ENCODE measurements around the gene ATF6.

ATF6 gene

DNA sequence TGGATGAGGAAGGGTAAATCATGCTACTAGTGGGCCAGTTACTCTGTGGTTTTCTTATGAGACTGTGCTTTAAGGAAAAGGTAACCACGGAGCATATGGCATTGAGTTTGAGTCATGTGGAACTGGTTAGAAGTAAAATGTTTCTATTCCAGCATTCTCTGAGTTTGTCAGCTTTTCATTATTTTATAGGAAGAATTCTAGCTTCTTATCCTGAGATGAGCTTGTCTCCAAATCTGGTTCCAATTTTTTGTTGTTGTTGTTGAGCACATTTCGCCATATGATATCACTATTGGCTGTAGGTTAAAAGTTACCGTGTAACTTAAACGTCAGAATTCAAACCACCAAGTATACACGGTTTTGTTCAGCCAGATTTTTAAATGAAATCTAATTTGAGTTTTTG, 69.9 kb downstream of the ATF6 start:
- H3K4me3 ChIP-seq (ENCODE audit: insufficient read length, low read depth): no peak overlapping the region
- DNase-seq (ENCODE audit: low read depth, low spot score): no peak
- peaks cover 10% of the 10 kb centered on the region for H3K9me3 ChIP-seq (ENCODE audit: insufficient read depth, low read length)
- H3K27me3 ChIP-seq (ENCODE audit: insufficient read depth, insufficient read length): no peaks in the 10 kb centered on the region
- no peaks in the 10 kb centered on the region for H3K4me1 ChIP-seq (ENCODE audit: insufficient read depth, insufficient read length)
- H3K36me3 ChIP-seq (ENCODE audit: insufficient read depth, insufficient read length, low read length): no peaks in the 10 kb centered on the region
- no peak overlapping the region for H3K9ac ChIP-seq (ENCODE audit: insufficient read length, low read depth)
- TF ChIP-seq SUZ12 (IDR thresholded peaks at IDR 0.05; ENCODE audit: extremely low read depth, insufficient read depth, insufficient read length) (no peak), YY1 (IDR thresholded peaks at IDR 0.05; ENCODE audit: insufficient read depth, insufficient read length) (no peak), ZNF274 (IDR thresholded peaks at IDR 0.05; ENCODE audit: low read depth, low read length) (no peak)

DNA sequence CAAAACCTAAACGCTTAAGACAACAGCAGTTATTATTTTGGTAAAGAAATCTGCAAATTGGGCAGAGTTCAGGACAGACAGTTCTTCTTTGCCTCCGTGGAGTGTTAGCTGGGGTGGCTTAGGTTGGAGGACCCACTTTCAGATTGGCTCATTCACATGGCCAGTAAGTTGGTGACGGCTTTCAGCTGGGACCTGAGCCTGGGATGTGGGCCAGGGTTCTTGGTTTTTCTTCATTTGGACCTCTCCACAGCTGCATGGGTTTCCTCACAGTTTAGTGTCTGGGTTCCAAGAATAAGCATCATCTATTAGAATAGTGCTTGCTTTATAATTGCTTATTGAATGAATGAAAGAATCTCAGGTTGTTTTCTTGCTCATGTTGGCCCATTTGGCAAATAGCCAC, 72.2 kb downstream of the ATF6 start:
- no peaks in the 10 kb centered on the region for H3K9me3 ChIP-seq (ENCODE audit: insufficient read depth, low read length)
- no peak overlapping the region for H3K9ac ChIP-seq (ENCODE audit: insufficient read length, low read depth)
- H3K4me3 ChIP-seq (ENCODE audit: insufficient read length, low read depth): no peak overlapping the region
- no peaks in the 10 kb centered on the region for H3K4me1 ChIP-seq (ENCODE audit: insufficient read depth, insufficient read length)
- no peak for DNase-seq (ENCODE audit: low read depth, low spot score)
- H3K27me3 ChIP-seq (ENCODE audit: insufficient read depth, insufficient read length): no peaks in the 10 kb centered on the region
- no peaks in the 10 kb centered on the region for H3K36me3 ChIP-seq (ENCODE audit: insufficient read depth, insufficient read length, low read length)
- no peak for TF ChIP-seq ZNF274 (IDR thresholded peaks at IDR 0.05; ENCODE audit: low read depth, low read length)
- no peak for TF ChIP-seq YY1 (IDR thresholded peaks at IDR 0.05; ENCODE audit: insufficient read depth, insufficient read length)
- TF ChIP-seq SUZ12 (IDR thresholded peaks at IDR 0.05; ENCODE audit: extremely low read depth, insufficient read depth, insufficient read length): no peak

DNA sequence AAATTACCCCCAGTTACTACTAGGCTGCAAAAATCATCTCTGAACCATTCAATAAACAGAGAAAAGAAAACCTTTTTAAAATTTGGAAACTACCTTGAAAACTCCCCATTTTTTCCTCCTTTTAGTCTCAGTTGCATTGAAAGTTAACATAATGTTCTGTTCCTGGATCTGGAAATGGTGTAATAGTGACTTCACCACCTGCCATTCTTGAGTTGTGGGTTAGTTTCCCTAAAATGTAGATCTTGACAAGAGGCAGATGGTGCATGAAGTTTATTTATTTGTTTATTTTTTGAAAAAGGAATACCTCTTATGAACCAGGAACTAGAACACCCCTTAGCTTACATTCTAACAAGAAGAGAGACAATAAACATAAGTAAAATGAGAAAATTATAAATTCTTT, 72.8 kb downstream of the ATF6 start:
- Histone ChIP-seq H3K9ac (ENCODE audit: insufficient read length, low read depth) (no peak overlapping the region), H3K9me3 (ENCODE audit: insufficient read depth, low read length) (no peaks in the 10 kb centered on the region), H3K36me3 (ENCODE audit: insufficient read depth, insufficient read length, low read length) (no peaks in the 10 kb centered on the region), H3K4me3 (ENCODE audit: insufficient read length, low read depth) (no peak overlapping the region), H3K4me1 (ENCODE audit: insufficient read depth, insufficient read length) (no peaks in the 10 kb centered on the region), H3K27me3 (ENCODE audit: insufficient read depth, insufficient read length) (no peaks in the 10 kb centered on the region)
- no peak for DNase-seq (ENCODE audit: low read depth, low spot score)
- no peak for TF ChIP-seq ZNF274 (IDR thresholded peaks at IDR 0.05; ENCODE audit: low read depth, low read length)
- TF ChIP-seq SUZ12 (IDR thresholded peaks at IDR 0.05; ENCODE audit: extremely low read depth, insufficient read depth, insufficient read length): no peak
- no peak for TF ChIP-seq YY1 (IDR thresholded peaks at IDR 0.05; ENCODE audit: insufficient read depth, insufficient read length)

DNA sequence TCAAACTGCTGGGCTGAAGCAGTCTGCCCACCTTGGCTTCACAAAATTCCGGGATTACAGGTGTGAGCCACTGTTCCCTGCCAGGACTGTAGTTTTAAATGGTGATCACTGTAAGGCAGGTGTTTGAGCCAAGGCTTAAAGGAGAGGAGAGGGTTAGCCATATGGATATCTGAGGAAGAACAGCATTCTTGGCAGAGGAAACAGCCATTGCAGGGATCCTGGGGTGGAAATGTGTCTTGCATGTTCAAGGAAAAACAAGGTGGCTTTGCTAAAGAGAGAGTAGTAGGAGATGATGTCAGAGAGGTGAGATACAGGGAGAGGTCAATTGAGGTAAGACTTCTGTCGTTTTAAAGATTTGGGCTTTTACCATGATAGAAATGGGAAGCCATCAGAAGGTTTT, 73.5 kb downstream of the ATF6 start:
- TF ChIP-seq ZNF274 (IDR thresholded peaks at IDR 0.05; ENCODE audit: low read depth, low read length) (no peak), SUZ12 (IDR thresholded peaks at IDR 0.05; ENCODE audit: extremely low read depth, insufficient read depth, insufficient read length) (no peak), YY1 (IDR thresholded peaks at IDR 0.05; ENCODE audit: insufficient read depth, insufficient read length) (no peak)
- H3K4me3 ChIP-seq (ENCODE audit: insufficient read length, low read depth): no peak overlapping the region
- no peaks in the 10 kb centered on the region for H3K36me3 ChIP-seq (ENCODE audit: insufficient read depth, insufficient read length, low read length)

DNA sequence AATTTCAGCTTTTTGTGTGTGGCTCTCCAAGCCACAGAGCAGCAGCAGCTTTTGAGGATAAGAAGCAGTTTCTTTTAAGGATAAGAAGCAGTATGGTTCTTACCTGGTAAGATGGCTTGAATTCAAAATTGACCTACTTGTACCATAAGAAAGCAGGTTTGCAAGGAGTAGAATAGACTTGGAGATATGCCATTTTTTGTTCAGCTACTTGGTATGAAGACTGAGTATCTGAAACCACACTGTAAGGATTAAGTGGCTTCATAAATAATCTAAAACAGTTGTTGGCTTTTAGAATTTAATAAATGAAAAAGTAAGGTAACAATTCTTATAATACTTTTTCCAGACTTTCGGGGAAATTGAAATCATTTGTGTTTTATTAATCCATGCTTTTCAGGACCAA, 74.2 kb downstream of the ATF6 start:
- H3K36me3 ChIP-seq (ENCODE audit: insufficient read depth, insufficient read length, low read length): no peaks in the 10 kb centered on the region
- DNase-seq (ENCODE audit: low read depth, low spot score): no peak
- H3K4me3 ChIP-seq (ENCODE audit: insufficient read length, low read depth): no peak overlapping the region
- no peaks in the 10 kb centered on the region for H3K27me3 ChIP-seq (ENCODE audit: insufficient read depth, insufficient read length)
- no peak overlapping the region for H3K9ac ChIP-seq (ENCODE audit: insufficient read length, low read depth)
- no peaks in the 10 kb centered on the region for H3K9me3 ChIP-seq (ENCODE audit: insufficient read depth, low read length)
- no peak for TF ChIP-seq ZNF274 (IDR thresholded peaks at IDR 0.05; ENCODE audit: low read depth, low read length)
- no peak for TF ChIP-seq YY1 (IDR thresholded peaks at IDR 0.05; ENCODE audit: insufficient read depth, insufficient read length)
- TF ChIP-seq SUZ12 (IDR thresholded peaks at IDR 0.05; ENCODE audit: extremely low read depth, insufficient read depth, insufficient read length): no peak
- H3K4me1 ChIP-seq (ENCODE audit: insufficient read depth, insufficient read length): no peaks in the 10 kb centered on the region

More for the DNA sequence above, 73.5 kb downstream of the ATF6 start:
- H3K9ac ChIP-seq (ENCODE audit: insufficient read length, low read depth): no peak overlapping the region
- H3K4me1 ChIP-seq (ENCODE audit: insufficient read depth, insufficient read length): no peaks in the 10 kb centered on the region
- no peaks in the 10 kb centered on the region for H3K9me3 ChIP-seq (ENCODE audit: insufficient read depth, low read length)
- no peaks in the 10 kb centered on the region for H3K27me3 ChIP-seq (ENCODE audit: insufficient read depth, insufficient read length)
- DNase-seq (ENCODE audit: low read depth, low spot score): no peak

DNA sequence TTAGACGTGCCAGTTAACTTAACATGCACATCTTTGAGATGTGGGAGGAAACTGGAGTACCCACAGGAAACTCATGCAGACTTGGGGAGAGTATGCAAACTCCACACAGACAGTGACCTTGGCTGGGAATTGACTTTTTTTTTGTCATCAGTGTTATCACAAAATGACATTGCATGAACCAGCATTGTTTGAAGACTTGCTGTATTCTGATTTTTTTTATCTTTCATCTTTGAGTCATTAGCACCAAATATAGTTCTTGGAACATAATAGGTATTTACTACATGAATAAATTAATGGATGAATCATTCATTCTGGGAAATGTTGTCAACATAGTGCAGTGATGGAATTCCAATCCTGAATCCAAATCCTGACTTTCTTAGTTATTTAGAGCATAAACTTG, 77.0 kb downstream of the ATF6 start:
- Histone ChIP-seq H3K9ac (ENCODE audit: insufficient read length, low read depth) (no peak overlapping the region), H3K36me3 (ENCODE audit: insufficient read depth, insufficient read length, low read length) (peaks cover 3% of the 10 kb centered on the region), H3K4me3 (ENCODE audit: insufficient read length, low read depth) (no peak overlapping the region), H3K4me1 (ENCODE audit: insufficient read depth, insufficient read length) (no peaks in the 10 kb centered on the region), H3K9me3 (ENCODE audit: insufficient read depth, low read length) (no peaks in the 10 kb centered on the region), H3K27me3 (ENCODE audit: insufficient read depth, insufficient read length) (no peaks in the 10 kb centered on the region)
- DNase-seq (ENCODE audit: low read depth, low spot score): no peak
- TF ChIP-seq YY1 (IDR thresholded peaks at IDR 0.05; ENCODE audit: insufficient read depth, insufficient read length): no peak
- no peak for TF ChIP-seq SUZ12 (IDR thresholded peaks at IDR 0.05; ENCODE audit: extremely low read depth, insufficient read depth, insufficient read length)
- no peak for TF ChIP-seq ZNF274 (IDR thresholded peaks at IDR 0.05; ENCODE audit: low read depth, low read length)

DNA sequence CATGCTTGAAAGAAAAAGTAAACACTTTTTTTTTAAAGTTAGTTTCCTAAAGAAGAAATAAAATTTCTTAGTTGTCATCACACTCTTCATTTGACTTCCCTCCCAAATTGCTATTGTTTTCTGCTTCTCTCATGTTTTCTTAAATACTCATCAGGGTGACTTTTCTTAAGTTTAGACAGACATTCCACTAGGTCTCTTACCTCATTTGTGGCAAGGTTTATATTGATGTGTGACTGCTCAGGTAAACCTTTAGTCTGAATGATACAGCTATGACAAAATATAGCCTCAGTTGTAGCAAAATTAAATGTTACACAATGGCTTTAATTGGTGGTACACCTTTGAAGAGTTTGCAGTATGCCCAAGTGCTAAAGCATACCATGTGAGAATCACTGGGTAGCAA, 78.6 kb downstream of the ATF6 start:
- H3K27me3 ChIP-seq (ENCODE audit: insufficient read depth, insufficient read length): no peaks in the 10 kb centered on the region
- H3K4me1 ChIP-seq (ENCODE audit: insufficient read depth, insufficient read length): no peaks in the 10 kb centered on the region
- no peak for TF ChIP-seq SUZ12 (IDR thresholded peaks at IDR 0.05; ENCODE audit: extremely low read depth, insufficient read depth, insufficient read length)
- no peak for TF ChIP-seq ZNF274 (IDR thresholded peaks at IDR 0.05; ENCODE audit: low read depth, low read length)
- no peak for TF ChIP-seq YY1 (IDR thresholded peaks at IDR 0.05; ENCODE audit: insufficient read depth, insufficient read length)
- H3K9ac ChIP-seq (ENCODE audit: insufficient read length, low read depth): no peak overlapping the region
- H3K4me3 ChIP-seq (ENCODE audit: insufficient read length, low read depth): no peak overlapping the region
- H3K36me3 ChIP-seq (ENCODE audit: insufficient read depth, insufficient read length, low read length): peaks cover 3% of the 10 kb centered on the region
- no peak for DNase-seq (ENCODE audit: low read depth, low spot score)
- no peaks in the 10 kb centered on the region for H3K9me3 ChIP-seq (ENCODE audit: insufficient read depth, low read length)

DNA sequence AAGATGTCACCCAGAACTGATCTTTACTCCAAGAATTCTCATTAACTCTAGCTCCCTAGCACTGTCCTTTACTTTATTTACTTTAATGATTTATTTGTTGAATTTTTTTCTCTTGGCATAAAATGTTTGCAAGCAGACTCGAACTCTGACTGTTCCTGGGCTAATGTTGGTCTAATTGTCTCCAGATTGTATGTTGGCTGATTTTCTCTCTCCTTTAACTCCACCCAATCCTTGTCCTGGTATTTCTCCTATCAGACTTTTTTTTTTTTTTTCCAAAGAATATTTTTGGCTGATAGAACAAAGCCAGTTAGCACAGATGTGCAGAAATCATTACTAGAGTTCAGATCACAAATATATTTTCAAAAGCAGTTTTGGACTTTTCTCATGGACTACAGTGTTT, 82.6 kb downstream of the ATF6 start:
- no peak for DNase-seq (ENCODE audit: low read depth, low spot score)
- TF ChIP-seq YY1 (IDR thresholded peaks at IDR 0.05; ENCODE audit: insufficient read depth, insufficient read length) (no peak), ZNF274 (IDR thresholded peaks at IDR 0.05; ENCODE audit: low read depth, low read length) (no peak), SUZ12 (IDR thresholded peaks at IDR 0.05; ENCODE audit: extremely low read depth, insufficient read depth, insufficient read length) (no peak)
- Histone ChIP-seq H3K4me1 (ENCODE audit: insufficient read depth, insufficient read length) (no peaks in the 10 kb centered on the region), H3K27me3 (ENCODE audit: insufficient read depth, insufficient read length) (no peaks in the 10 kb centered on the region), H3K4me3 (ENCODE audit: insufficient read length, low read depth) (no peak overlapping the region), H3K9ac (ENCODE audit: insufficient read length, low read depth) (no peak overlapping the region), H3K9me3 (ENCODE audit: insufficient read depth, low read length) (no peaks in the 10 kb centered on the region), H3K36me3 (ENCODE audit: insufficient read depth, insufficient read length, low read length) (peaks cover 8% of the 10 kb centered on the region)
